GM12878 (cell line): ENCODE measurements around the gene TPRG1. TPM values are rescaled to one million over a fixed set of nuclear protein-coding genes. Genes with fewer than 3 reads are reported as not detected.

ENCODE experiments used
- ATAC-seq: fragments of 200-7000 bp; cut with Tn5 transposase; 3 replicates; pipeline ENCODE4 v1.9.1; 2020; ENCODE audit warnings: mild to moderate bottlenecking, moderate library complexity
- BruUV-seq: library from RNA; stranded (reverse); fragments of 400-500 nt; replicated peaks from 2 replicates; lab custom pipeline; 2021; lab: Mats Ljungman, UMichigan
- CTCF ChIA-PET: fragments of 300-600 bp; sonication (Branson Sonifier 250); formaldehyde crosslinking; extraction: SDS; loops from one replicate; lab custom pipeline; 2021; ENCODE audit warnings: inconsistent platforms; lab: Yijun Ruan, JAX
- POLR2A ChIA-PET: fragments of 350-600 bp; formaldehyde crosslinking; extraction: SDS; loops from one replicate; lab custom pipeline; 2021; ENCODE audit warnings: inconsistent platforms; lab: Charles Lee
- RAD21 ChIA-PET: fragments of 300-600 bp; sonication (Branson Sonifier 250); formaldehyde crosslinking; loops from one replicate; lab custom pipeline; 2023; ENCODE audit warnings: antibody characterized with exemption; ENCODE audit not compliant: unreplicated experiment; lab: Charles Lee
- SMC1A ChIA-PET: fragments of 300-600 bp; sonication (Branson Sonifier 250); formaldehyde crosslinking; loops from one replicate; lab custom pipeline; 2023; ENCODE audit not compliant: unreplicated experiment, uncharacterized antibody; lab: Charles Lee
- DNase-seq: peaks from one replicate; pipeline ENCODE4 v3.0.0-alpha.2; 2011; ENCODE audit warnings: low read depth, low spot score
- FAIRE-seq: peaks from 3 replicates; lab custom pipeline; 2011; peaks lifted over from hg19 to GRCh38; lab: Jason Lieb, UNC
- H2AFZ ChIP-seq: 2 replicates; pipeline ENCODE4 v1.6.0; 2011; ENCODE audit warnings: low read depth, low read length, control low read depth; ENCODE audit not compliant: control insufficient read depth
- H3K27ac ChIP-seq: 2 replicates; pipeline ENCODE4 v1.5.1; 2011; ENCODE audit warnings: control low read depth; ENCODE audit not compliant: control insufficient read depth, insufficient read depth
- H3K27me3 ChIP-seq, 2 experiments: replicated peaks in 1 of 2; 2 replicates each; pipeline versions ENCODE4 v1.6.0 to v1.6.1; 2011; ENCODE audit warnings: low read length in 1 of 2; ENCODE audit not compliant: control insufficient read depth in 2 of 2, insufficient read depth in 2 of 2
- H3K36me3 ChIP-seq, 2 experiments: 2 replicates each; pipeline ENCODE4 v1.5.1; 2011; ENCODE audit warnings: low read length in 1 of 2; ENCODE audit not compliant: control insufficient read depth in 2 of 2, insufficient read depth in 2 of 2
- H3K4me1 ChIP-seq: 2 replicates; pipeline ENCODE4 v1.6.1; 2011; ENCODE audit warnings: mild to moderate bottlenecking, low read length, moderate library complexity, mixed read lengths; ENCODE audit not compliant: control insufficient read depth, insufficient read depth
- H3K4me2 ChIP-seq: 2 replicates; pipeline ENCODE4 v1.6.0; 2011; ENCODE audit warnings: control low read depth; ENCODE audit not compliant: control insufficient read depth, insufficient read depth
- H3K4me3 ChIP-seq: fragments of 200-600 bp; sonication (generic); 2 replicates; pipeline ENCODE4 v1.5.1; 2016
- H3K79me2 ChIP-seq: 2 replicates; pipeline ENCODE4 v1.6.0; 2011; ENCODE audit warnings: low read length; ENCODE audit not compliant: control insufficient read depth, insufficient read depth
- H3K9ac ChIP-seq: 2 replicates; pipeline ENCODE4 v1.8.0; 2011; ENCODE audit warnings: low read length, control low read depth, mixed read lengths; ENCODE audit not compliant: control insufficient read depth, insufficient read depth
- H3K9me3 ChIP-seq: replicated peaks from 3 replicates; pipeline ENCODE4 v1.5.1; 2011; ENCODE audit warnings: mild to moderate bottlenecking, low read length; ENCODE audit not compliant: control insufficient read depth, insufficient read depth
- H4K20me1 ChIP-seq: 2 replicates; pipeline ENCODE4 v1.6.0; 2011; ENCODE audit not compliant: control insufficient read depth, insufficient read depth
- EGR1 ChIP-seq, 2 experiments: IDR thresholded peaks; 1 replicate in 1 of 2; 2 replicates in 1 of 2; pipeline ENCODE4 v1.6.1; 2011 to 2012; ENCODE audit warnings: low read depth in 2 of 2, low read length in 2 of 2, borderline replicate concordance in 1 of 2, mild to moderate bottlenecking in 1 of 2, moderate library complexity in 1 of 2
- MYC ChIP-seq: IDR thresholded peaks from 2 replicates; pipeline ENCODE4 v1.6.1; 2011; ENCODE audit warnings: mild to moderate bottlenecking, low read length, moderate library complexity, inconsistent platforms; ENCODE audit not compliant: insufficient read depth, insufficient replicate concordance, insufficient read length, severe bottlenecking
- POLR2A ChIP-seq: IDR thresholded peaks from 2 replicates; pipeline ENCODE4 v1.6.1; 2011; ENCODE audit warnings: low read depth, mild to moderate bottlenecking, low read length
- POU2F2 ChIP-seq: IDR thresholded peaks from 3 replicates; pipeline ENCODE4 v1.6.1; 2011; ENCODE audit warnings: low read depth, mild to moderate bottlenecking, low read length, borderline replicate concordance
- RUNX3 ChIP-seq: IDR thresholded peaks from 2 replicates; pipeline ENCODE4 v1.6.1; 2012; ENCODE audit warnings: low read length, inconsistent platforms
- ZNF384 ChIP-seq: IDR thresholded peaks from 2 replicates; pipeline ENCODE4 v1.6.1; 2012; ENCODE audit warnings: low read depth, mild to moderate bottlenecking, low read length, improper control_type of control experiment, borderline replicate concordance
- ZSCAN29 ChIP-seq: fragments of 450-650 bp; IDR thresholded peaks from 2 replicates; pipeline ENCODE4 v1.6.1; 2017; ENCODE audit warnings: mild to moderate bottlenecking, moderate library complexity
- WGBS: methylation state at CpG from one replicate; pipeline ENCODE4 v1.1.6; 2016; ENCODE audit warnings: low lambda C conversion rate; ENCODE audit not compliant: insufficient replicate concordance, insufficient coverage; ENCODE audit errors: missing lambda C conversion rate; 5-methylcytosine and 5-hydroxymethylcytosine counted together
- in situ Hi-C: fragments of 300-500 bp; cut with MboI; formaldehyde crosslinking; loops from 9 replicates; pipeline ENCODE4 v1.14.3; 2018; ENCODE audit warnings: mixed read lengths
- intact Hi-C: fragments of 100-400 bp; cut with micrococcal nuclease; formaldehyde crosslinking; loops from one replicate; pipeline ENCODE4 v1.14.2; 2022; ENCODE audit not compliant: unreplicated experiment
- polyA plus RNA-seq, 11 experiments: library from polyadenylated mRNA; depleted of rRNA in 4 of 11; unstranded in 6 of 11; stranded (reverse) in 5 of 11; fragments of >200 nt; fragmentation: Nextera tagmentation in 4 of 11; fragmentation: Illumina TruSeq in 1 of 11; extraction: Ambion mirVana in 4 of 11; extraction: Trizol in 1 of 11; gene quantifications; 1 replicate in 1 of 11; 2 replicates in 10 of 11; pipeline versions ENCODE4 v1.2.1 to v1.2.3, GENCODE V29; 2011 to 2016; ENCODE audit warnings: inconsistent platforms in 2 of 11, missing spikeins in 2 of 11, low read depth in 1 of 11
- total RNA-seq, 4 experiments: library from RNA; depleted of rRNA in 3 of 4; stranded (reverse); fragments of >200 nt in 3 of 4; fragmentation: Illumina TruSeq in 1 of 4; extraction: Trizol in 1 of 4; gene quantifications; 2 replicates each; pipeline versions ENCODE4 v1.2.1 to v1.2.3, GENCODE V29; 2013 to 2021
- TF ChIP-seq, protein P1 (sequence below): IDR thresholded peaks from 2 replicates; pipeline ENCODE4 v1.6.1; 2012; ENCODE audit warnings: low read length, inconsistent platforms
- TF ChIP-seq, protein P2 (sequence below): fragments of 450-650 bp; IDR thresholded peaks from 2 replicates; pipeline ENCODE4 v1.6.1; 2017; ENCODE audit warnings: borderline replicate concordance
- TF ChIP-seq, protein P3 (sequence below): IDR thresholded peaks from 2 replicates; pipeline ENCODE4 v1.6.1; 2012; ENCODE audit warnings: low read depth, low read length, improper control_type of control experiment
- TF ChIP-seq, protein P4 (sequence below): fragments of 450-650 bp; formaldehyde crosslinking; IDR thresholded peaks from 2 replicates; pipeline ENCODE4 v1.5.0; 2022; ENCODE audit warnings: mild to moderate bottlenecking, missing genetic modification characterization
- TF ChIP-seq, protein P5 (sequence below): fragments of 450-650 bp; IDR thresholded peaks from 2 replicates; pipeline ENCODE4 v1.6.1; 2017; ENCODE audit warnings: low read depth, mild to moderate bottlenecking, moderate library complexity

TPRG1 gene
- total and polyA plus RNA-seq, 10 of the 15 experiments (the other 5 are each of a cell fraction or from before 2014, with no cell fraction given), result 0.26 to 30.7 (median 3.6) TPM

DNA sequence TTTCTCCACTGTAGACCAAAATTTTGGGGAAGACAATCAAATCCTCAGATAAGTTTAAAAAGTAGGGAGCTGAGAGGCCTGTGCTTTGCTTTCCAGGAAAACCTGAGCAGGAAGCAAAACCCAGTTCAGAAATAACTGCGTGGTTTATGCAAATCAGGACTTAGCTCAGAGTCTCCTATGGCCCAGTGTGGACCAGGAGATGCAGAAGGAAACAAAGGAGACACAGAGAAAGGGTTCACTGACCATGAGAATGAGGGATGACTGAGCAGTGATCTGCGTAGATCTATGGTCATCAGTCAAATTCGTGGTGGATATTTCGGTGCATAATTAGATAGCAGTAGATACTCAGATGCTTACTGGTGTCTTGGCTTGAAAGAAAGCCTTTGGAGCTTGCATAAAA, 196.6 kb downstream of the TPRG1 start (continued):
- TF ChIP-seq RUNX3 (peak; percentile 31; the same call in 1 of the 2 replicates), POLR2A (no peak), POU2F2 (peak; percentile 61; the same call in 1 of the 3 replicates), ZNF384 (no peak), MYC (no peak), ZSCAN29 (no peak)
- TF ChIP-seq, protein P1, sequence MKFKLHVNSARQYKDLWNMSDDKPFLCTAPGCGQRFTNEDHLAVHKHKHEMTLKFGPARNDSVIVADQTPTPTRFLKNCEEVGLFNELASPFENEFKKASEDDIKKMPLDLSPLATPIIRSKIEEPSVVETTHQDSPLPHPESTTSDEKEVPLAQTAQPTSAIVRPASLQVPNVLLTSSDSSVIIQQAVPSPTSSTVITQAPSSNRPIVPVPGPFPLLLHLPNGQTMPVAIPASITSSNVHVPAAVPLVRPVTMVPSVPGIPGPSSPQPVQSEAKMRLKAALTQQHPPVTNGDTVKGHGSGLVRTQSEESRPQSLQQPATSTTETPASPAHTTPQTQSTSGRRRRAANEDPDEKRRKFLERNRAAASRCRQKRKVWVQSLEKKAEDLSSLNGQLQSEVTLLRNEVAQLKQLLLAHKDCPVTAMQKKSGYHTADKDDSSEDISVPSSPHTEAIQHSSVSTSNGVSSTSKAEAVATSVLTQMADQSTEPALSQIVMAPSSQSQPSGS, result no peak
- TF ChIP-seq, protein P2, sequence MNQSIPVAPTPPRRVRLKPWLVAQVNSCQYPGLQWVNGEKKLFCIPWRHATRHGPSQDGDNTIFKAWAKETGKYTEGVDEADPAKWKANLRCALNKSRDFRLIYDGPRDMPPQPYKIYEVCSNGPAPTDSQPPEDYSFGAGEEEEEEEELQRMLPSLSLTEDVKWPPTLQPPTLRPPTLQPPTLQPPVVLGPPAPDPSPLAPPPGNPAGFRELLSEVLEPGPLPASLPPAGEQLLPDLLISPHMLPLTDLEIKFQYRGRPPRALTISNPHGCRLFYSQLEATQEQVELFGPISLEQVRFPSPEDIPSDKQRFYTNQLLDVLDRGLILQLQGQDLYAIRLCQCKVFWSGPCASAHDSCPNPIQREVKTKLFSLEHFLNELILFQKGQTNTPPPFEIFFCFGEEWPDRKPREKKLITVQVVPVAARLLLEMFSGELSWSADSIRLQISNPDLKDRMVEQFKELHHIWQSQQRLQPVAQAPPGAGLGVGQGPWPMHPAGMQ, result no peak
- TF ChIP-seq, protein P3, sequence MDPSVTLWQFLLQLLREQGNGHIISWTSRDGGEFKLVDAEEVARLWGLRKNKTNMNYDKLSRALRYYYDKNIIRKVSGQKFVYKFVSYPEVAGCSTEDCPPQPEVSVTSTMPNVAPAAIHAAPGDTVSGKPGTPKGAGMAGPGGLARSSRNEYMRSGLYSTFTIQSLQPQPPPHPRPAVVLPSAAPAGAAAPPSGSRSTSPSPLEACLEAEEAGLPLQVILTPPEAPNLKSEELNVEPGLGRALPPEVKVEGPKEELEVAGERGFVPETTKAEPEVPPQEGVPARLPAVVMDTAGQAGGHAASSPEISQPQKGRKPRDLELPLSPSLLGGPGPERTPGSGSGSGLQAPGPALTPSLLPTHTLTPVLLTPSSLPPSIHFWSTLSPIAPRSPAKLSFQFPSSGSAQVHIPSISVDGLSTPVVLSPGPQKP, result no peak

DNA sequence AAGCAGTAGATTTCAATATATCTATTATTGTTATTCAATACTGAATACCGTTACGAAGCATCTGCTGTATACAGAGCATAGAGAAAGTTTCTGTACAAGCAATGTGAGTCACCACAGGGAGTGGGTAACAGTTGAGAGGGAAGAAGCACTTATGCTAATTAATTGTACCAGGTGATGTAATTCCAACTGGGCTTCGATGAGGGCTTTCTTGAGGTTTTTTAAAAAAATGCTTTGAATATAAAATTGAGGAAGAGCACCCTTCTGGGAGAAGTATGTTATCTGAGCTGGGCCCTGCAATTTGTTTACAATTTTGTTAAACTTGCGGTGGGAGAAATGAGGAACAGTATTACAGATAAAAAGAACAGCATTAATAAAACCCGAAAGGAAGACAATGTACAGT, 197.9 kb downstream of the TPRG1 start:
- FAIRE-seq (no peak), DNase-seq (no peak), ATAC-seq (no peak)
- BruUV-seq, result no TSS peak
- no peak overlapping the region for H3K9ac ChIP-seq
- no peaks in the 10 kb centered on the region for H3K79me2 ChIP-seq
- ChIA-PET RAD21 (no interaction called here), SMC1A (interaction anchor here (0.8 to 2.3 kb wide), 4 partner anchors 9 to 35 kb away, joined by 3 to 10 read pairs (median 4); no protein-coding TSS in a partner anchor), CTCF (interaction anchor here (1.0 to 1.4 kb wide), 2 partner anchors 14 to 25 kb away, joined by 3 read pairs; no protein-coding TSS in a partner anchor), POLR2A (no interaction called here)
- no peaks in the 10 kb centered on the region for H3K27me3 ChIP-seq
- H3K36me3 ChIP-seq, result no peaks in the 10 kb centered on the region
- H3K4me2 ChIP-seq, result no peak overlapping the region
- H3K27ac ChIP-seq, result no peak overlapping the region
- intact Hi-C loops, result no loop called here
- H4K20me1 ChIP-seq, result no peaks in the 10 kb centered on the region
- H3K9me3 ChIP-seq, result no peaks in the 10 kb centered on the region; the same call in 1 of the 3 replicates
- H2AFZ ChIP-seq, result no peak overlapping the region
- no peak overlapping the region for H3K4me3 ChIP-seq
- 82% methylated on average over 5 of the region's 5 CpGs for WGBS
- H3K4me1 ChIP-seq, result no peaks in the 10 kb centered on the region; the same call in 1 of the 2 replicates
- in situ Hi-C loops, result no loop called here
- TF ChIP-seq, protein P4, sequence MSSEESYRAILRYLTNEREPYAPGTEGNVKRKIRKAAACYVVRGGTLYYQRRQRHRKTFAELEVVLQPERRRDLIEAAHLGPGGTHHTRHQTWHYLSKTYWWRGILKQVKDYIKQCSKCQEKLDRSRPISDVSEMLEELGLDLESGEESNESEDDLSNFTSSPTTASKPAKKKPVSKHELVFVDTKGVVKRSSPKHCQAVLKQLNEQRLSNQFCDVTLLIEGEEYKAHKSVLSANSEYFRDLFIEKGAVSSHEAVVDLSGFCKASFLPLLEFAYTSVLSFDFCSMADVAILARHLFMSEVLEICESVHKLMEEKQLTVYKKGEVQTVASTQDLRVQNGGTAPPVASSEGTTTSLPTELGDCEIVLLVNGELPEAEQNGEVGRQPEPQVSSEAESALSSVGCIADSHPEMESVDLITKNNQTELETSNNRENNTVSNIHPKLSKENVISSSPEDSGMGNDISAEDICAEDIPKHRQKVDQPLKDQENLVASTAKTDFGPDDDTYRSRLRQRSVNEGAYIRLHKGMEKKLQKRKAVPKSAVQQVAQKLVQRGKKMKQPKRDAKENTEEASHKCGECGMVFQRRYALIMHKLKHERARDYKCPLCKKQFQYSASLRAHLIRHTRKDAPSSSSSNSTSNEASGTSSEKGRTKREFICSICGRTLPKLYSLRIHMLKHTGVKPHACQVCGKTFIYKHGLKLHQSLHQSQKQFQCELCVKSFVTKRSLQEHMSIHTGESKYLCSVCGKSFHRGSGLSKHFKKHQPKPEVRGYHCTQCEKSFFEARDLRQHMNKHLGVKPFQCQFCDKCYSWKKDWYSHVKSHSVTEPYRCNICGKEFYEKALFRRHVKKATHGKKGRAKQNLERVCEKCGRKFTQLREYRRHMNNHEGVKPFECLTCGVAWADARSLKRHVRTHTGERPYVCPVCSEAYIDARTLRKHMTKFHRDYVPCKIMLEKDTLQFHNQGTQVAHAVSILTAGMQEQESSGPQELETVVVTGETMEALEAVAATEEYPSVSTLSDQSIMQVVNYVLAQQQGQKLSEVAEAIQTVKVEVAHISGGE (CRISPR knock-in tag), result no peak
- TF ChIP-seq, protein P5, sequence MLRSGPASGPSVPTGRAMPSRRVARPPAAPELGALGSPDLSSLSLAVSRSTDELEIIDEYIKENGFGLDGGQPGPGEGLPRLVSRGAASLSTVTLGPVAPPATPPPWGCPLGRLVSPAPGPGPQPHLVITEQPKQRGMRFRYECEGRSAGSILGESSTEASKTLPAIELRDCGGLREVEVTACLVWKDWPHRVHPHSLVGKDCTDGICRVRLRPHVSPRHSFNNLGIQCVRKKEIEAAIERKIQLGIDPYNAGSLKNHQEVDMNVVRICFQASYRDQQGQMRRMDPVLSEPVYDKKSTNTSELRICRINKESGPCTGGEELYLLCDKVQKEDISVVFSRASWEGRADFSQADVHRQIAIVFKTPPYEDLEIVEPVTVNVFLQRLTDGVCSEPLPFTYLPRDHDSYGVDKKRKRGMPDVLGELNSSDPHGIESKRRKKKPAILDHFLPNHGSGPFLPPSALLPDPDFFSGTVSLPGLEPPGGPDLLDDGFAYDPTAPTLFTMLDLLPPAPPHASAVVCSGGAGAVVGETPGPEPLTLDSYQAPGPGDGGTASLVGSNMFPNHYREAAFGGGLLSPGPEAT, result no peak
- TF ChIP-seq EGR1 (IDR thresholded peaks at IDR 0.05; ENCODE audit: borderline replicate concordance in 1 of 2, low read depth in 2 of 2, low read length in 2 of 2), result no peak
